Measurements from ENCODE around the gene TMEM208. TPM values are rescaled to one million over a fixed set of nuclear protein-coding genes. Genes with fewer than 3 reads are reported as not detected.
A peak's percentile ranks its signal among the peaks of the same experiment; 100 is the strongest.

Gene TMEM208
- total and polyA plus RNA-seq, 2 of the 13 experiments (the other 11 are each of a cell fraction or from before 2014, with no cell fraction given) = 58.8 to 72.9 TPM

- TF ChIP-seq RERE (CRISPR knock-in tag; IDR thresholded peaks at IDR 0.05; ENCODE audit: low read depth) (no peak; the same call in 1 of the 2 replicates), ARID3A (IDR thresholded peaks at IDR 0.05; ENCODE audit: low read depth, low read length) (no peak), SMARCE1 (IDR thresholded peaks at IDR 0.05; ENCODE audit: borderline replicate concordance) (no peak), DMAP1 (CRISPR knock-in tag; IDR thresholded peaks at IDR 0.05) (peak; percentile 96), ZNF670 (CRISPR knock-in tag; IDR thresholded peaks at IDR 0.05; ENCODE audit: borderline replicate concordance) (peak; percentile 95; the same call in 1 of the 2 replicates), HNRNPUL1 (IDR thresholded peaks at IDR 0.05; ENCODE audit: low read depth, low read length) (no peak), ZBTB21 (CRISPR knock-in tag; IDR thresholded peaks at IDR 0.05) (no peak; the same call in 1 of the 2 replicates), NFE2L1 (CRISPR knock-in tag; IDR thresholded peaks at IDR 0.05; ENCODE audit: borderline replicate concordance) (no peak), HOXA7 (CRISPR knock-in tag; IDR thresholded peaks at IDR 0.05) (no peak), ATF6 (CRISPR knock-in tag; conservative IDR thresholded peaks at IDR 0.05) (peak; percentile 86; the same call in 1 of the 2 replicates), KMT2A (CRISPR knock-in tag; IDR thresholded peaks at IDR 0.05) (no peak; the same call in 1 of the 2 replicates), ZNF772 (CRISPR knock-in tag; IDR thresholded peaks at IDR 0.05) (peak; percentile 99), ZNF337 (CRISPR knock-in tag; IDR thresholded peaks at IDR 0.05; ENCODE audit: borderline replicate concordance, low read depth) (0 out of 2 replicates have a peak, but pooled peaks have one; percentile 55), ZBTB10 (CRISPR knock-in tag; IDR thresholded peaks at IDR 0.05; ENCODE audit: borderline replicate concordance) (peak; percentile 99), ZNF441 (CRISPR knock-in tag; IDR thresholded peaks at IDR 0.05; ENCODE audit: borderline replicate concordance) (0 out of 2 replicates have a peak, but pooled peaks have one; percentile 53), ZSCAN29 (CRISPR knock-in tag; conservative IDR thresholded peaks at IDR 0.05) (no peak), HCFC1 (IDR thresholded peaks at IDR 0.05; ENCODE audit: low read depth, low read length) (no peak; the same call in 1 of the 2 replicates), MEIS2 (CRISPR knock-in tag; IDR thresholded peaks at IDR 0.05) (peak; percentile 91; the same call in 1 of the 2 replicates)
These were observed 19.3 kb downstream of the TMEM208 start (continued) for GRCh38 chr16:67246081-67246755.

Data from HepG2 (cell line).